Retina (tissue), 1 donor: ENCODE measurements around the gene SLC25A22.

Source experiments
- DNase-seq: peaks from one replicate; pipeline ENCODE4 v3.0.0-alpha.2; 2016

SLC25A22 gene

DNA sequence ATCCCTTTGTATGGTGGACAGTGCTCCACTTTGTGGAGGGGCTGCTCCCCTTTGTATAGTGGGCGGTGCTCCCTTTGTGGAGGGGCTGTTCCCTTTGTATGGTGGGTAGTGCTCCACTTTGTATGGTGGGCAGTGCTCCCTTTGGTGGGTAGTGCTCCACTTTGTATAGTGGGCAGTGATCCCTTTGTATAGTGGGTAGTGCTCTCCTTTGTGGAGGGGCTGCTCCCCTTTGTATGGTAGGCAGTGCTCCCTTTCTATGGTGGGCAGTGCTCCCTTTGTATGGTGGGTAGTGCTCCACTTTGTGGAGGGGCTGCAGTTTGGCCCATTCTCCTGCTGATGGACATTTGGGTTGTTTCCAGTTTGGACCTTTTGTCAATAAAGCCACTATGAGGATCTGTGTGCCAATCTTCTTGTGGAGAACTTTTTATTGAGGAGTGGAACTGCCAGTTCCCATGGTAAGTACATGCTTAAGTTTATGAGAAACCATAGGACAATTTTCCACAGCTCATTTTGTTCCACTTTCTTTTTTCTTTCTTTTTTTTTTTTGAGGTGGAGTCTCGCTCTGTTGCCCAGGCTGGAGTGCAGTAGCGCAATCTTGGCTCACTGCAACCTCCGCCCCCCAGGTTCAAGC lies 55.4 kb downstream of the SLC25A22 start:
- DNase-seq, result no peak

DNA sequence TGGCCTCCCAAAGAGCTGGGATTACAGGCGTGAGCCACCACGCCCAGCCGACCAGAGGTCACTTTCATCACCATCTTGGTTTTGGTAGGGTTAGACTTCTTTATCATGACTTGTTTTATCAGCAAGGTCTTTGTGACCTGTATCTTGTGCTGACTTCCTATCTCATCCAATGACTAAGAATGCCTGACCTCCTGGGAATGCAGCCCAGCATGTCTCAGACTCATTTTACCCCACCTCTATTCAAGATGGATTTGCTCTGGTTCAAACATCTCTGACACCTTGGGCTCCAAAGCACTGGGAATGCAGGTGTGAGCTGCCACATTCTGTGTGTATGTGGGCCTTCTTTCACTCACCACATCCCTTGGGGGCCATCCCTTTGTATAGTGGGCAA lies 55.9 kb downstream of the SLC25A22 start:
- DNase-seq, result no peak
